ENCODE measurements around the gene AK9. TPM values are rescaled to one million over a fixed set of nuclear protein-coding genes. Genes with fewer than 3 reads are reported as not detected.

AK9 gene
- total and polyA plus RNA-seq, 5 experiments from 2014 or later, result 4.3 to 18.2 (median 7.4) TPM

- H3K27me3 Mint-ChIP-seq, result peaks cover 0 to 9% (median 0%) of the 10 kb centered on the region in 5 donors
- H3K27ac Mint-ChIP-seq, result no peak overlapping the region
- no peak overlapping the region for H3K4me3 Mint-ChIP-seq
- DNase-seq (no peak), ATAC-seq (no peak)
- no peaks in the 10 kb centered on the region for H3K36me3 Mint-ChIP-seq
- POLR2A ChIA-PET, result interaction anchor here (0.7 to 1.0 kb wide), 2 partner anchors 10 to 11 kb away, joined by 5 read pairs; no protein-coding TSS in a partner anchor
- H3K4me1 Mint-ChIP-seq, result peaks cover 5 to 8% (median 6%) of the 10 kb centered on the region in 4 donors
- no peaks in the 10 kb centered on the region for H3K9me3 Mint-ChIP-seq
Measured at GRCh38 chr6:109498936-109499335, 192.1 kb downstream of the AK9 start.

GRCh38 chr6:109498052-109498451 lies 192.9 kb downstream of the AK9 start:
- peak overlapping the region in 1 of 10 donors; percentile 80 for H3K27ac Mint-ChIP-seq

GRCh38 chr6:109496036-109496772 lies 194.8 kb downstream of the AK9 start:
- Mint-ChIP-seq H3K4me3 (no peak overlapping the region), H3K27ac (peak overlapping the region in 3 of 10 donors; percentile 6 to 12 (median 8)), H3K27me3 (no peaks in the 10 kb centered on the region), H3K9me3 (no peaks in the 10 kb centered on the region), H3K36me3 (no peaks in the 10 kb centered on the region), H3K4me1 (peaks cover 14 to 24% (median 15%) of the 10 kb centered on the region in 4 donors)
- POLR2A ChIA-PET, result no interaction called here
- no peak for ATAC-seq
- DNase-seq, result no peak

More at GRCh38 chr6:109498052-109498451, 192.9 kb downstream of the AK9 start:
- H3K27me3 Mint-ChIP-seq, result peaks cover 0 to 9% (median 0%) of the 10 kb centered on the region in 5 donors
- no peak overlapping the region for H3K4me3 Mint-ChIP-seq
- POLR2A ChIA-PET, result no interaction called here
- DNase-seq (no peak), ATAC-seq (no peak)
- no peaks in the 10 kb centered on the region for H3K36me3 Mint-ChIP-seq
- H3K9me3 Mint-ChIP-seq, result no peaks in the 10 kb centered on the region
- peaks cover 5 to 15% (median 6%) of the 10 kb centered on the region in 4 donors for H3K4me1 Mint-ChIP-seq

- no peak for ATAC-seq
- Mint-ChIP-seq H3K27me3 (no peaks in the 10 kb centered on the region), H3K4me1 (peaks cover 18 to 31% (median 24%) of the 10 kb centered on the region in 4 donors), H3K9me3 (no peaks in the 10 kb centered on the region), H3K4me3 (no peak overlapping the region), H3K36me3 (no peaks in the 10 kb centered on the region), H3K27ac (no peak overlapping the region)
- POLR2A ChIA-PET, result no interaction called here
- no peak for DNase-seq
Measured at GRCh38 chr6:109493865-109494264, 197.1 kb downstream of the AK9 start.

- POLR2A ChIA-PET, result interaction anchor here (0.7 to 2.0 kb wide), 14 partner anchors 9 to 933 kb away, joined by 3 to 15 read pairs (median 4); partner anchors contain the start of genes CD164, PPIL6, SMPD2 and ZBTB24
- Mint-ChIP-seq H3K27me3 (no peaks in the 10 kb centered on the region), H3K4me1 (peaks cover 12 to 28% (median 20%) of the 10 kb centered on the region in 4 donors), H3K27ac (peak overlapping the region; percentile 20 to 91 (median 73)), H3K4me3 (peak overlapping the region in 9 of 10 donors; percentile 44 to 75 (median 50)), H3K36me3 (no peaks in the 10 kb centered on the region), H3K9me3 (no peaks in the 10 kb centered on the region)
- DNase-seq, result peak in 4 of 10 donors; percentile 12 to 61 (median 36)
- ATAC-seq, result peak; percentile 97 to 99
Measured at GRCh38 chr6:109491207-109491938, 199.6 kb downstream of the AK9 start.

- Mint-ChIP-seq H3K36me3 (no peaks in the 10 kb centered on the region), H3K27ac (peak overlapping the region; percentile 20 to 91 (median 72)), H3K4me3 (peak overlapping the region in 9 of 10 donors; percentile 25 to 75 (median 50)), H3K9me3 (no peaks in the 10 kb centered on the region), H3K4me1 (peaks cover 12 to 25% (median 18%) of the 10 kb centered on the region in 4 donors), H3K27me3 (no peaks in the 10 kb centered on the region)
- POLR2A ChIA-PET, result interaction anchor here (0.6 to 2.0 kb wide), 12 partner anchors 8 to 932 kb away, joined by 3 to 15 read pairs (median 5); partner anchors contain the start of genes CD164, PPIL6, SMPD2 and ZBTB24
- ATAC-seq (peak; percentile 19 to 23), DNase-seq (no peak)
Measured at GRCh38 chr6:109490713-109491112, 200.3 kb downstream of the AK9 start.

GRCh38 chr6:109488001-109488400 lies 203.0 kb downstream of the AK9 start:
- Mint-ChIP-seq H3K27ac (no peak overlapping the region), H3K27me3 (no peaks in the 10 kb centered on the region), H3K36me3 (no peaks in the 10 kb centered on the region), H3K4me1 (peaks cover 17 to 28% (median 26%) of the 10 kb centered on the region in 4 donors), H3K4me3 (no peak overlapping the region), H3K9me3 (no peaks in the 10 kb centered on the region)
- POLR2A ChIA-PET, result interaction anchor here (0.6 to 0.7 kb wide), 2 partner anchors 11 to 1470 kb away, joined by 4 to 5 read pairs; partner anchors contain the start of gene GTF3C6
- no peak for ATAC-seq
- no peak for DNase-seq

GRCh38 chr6:109486068-109486467 lies 204.9 kb downstream of the AK9 start:
- Mint-ChIP-seq H3K4me1 (peaks cover 19 to 35% (median 30%) of the 10 kb centered on the region in 4 donors), H3K27ac (peak overlapping the region in 3 of 10 donors; percentile 71 to 81 (median 79)), H3K4me3 (no peak overlapping the region), H3K9me3 (no peaks in the 10 kb centered on the region), H3K27me3 (no peaks in the 10 kb centered on the region), H3K36me3 (peaks cover 3 to 10% (median 4%) of the 10 kb centered on the region in 3 donors)
- no peak for ATAC-seq
- POLR2A ChIA-PET, result interaction anchor here (0.7 kb wide), 1 partner anchor 32 kb away, joined by 5 read pairs; no protein-coding TSS in a partner anchor
- DNase-seq, result no peak

- Mint-ChIP-seq H3K27me3 (no peaks in the 10 kb centered on the region), H3K9me3 (no peaks in the 10 kb centered on the region), H3K36me3 (peaks cover 6 to 15% (median 8%) of the 10 kb centered on the region in 3 donors), H3K4me3 (no peak overlapping the region), H3K27ac (peak overlapping the region in 5 of 10 donors; percentile 15 to 81 (median 71)), H3K4me1 (peaks cover 20 to 35% (median 32%) of the 10 kb centered on the region in 4 donors)
- no peak for ATAC-seq
- POLR2A ChIA-PET, result no interaction called here
- no peak for DNase-seq
Measured at GRCh38 chr6:109485266-109485935, 205.6 kb downstream of the AK9 start.

GRCh38 chr6:109484122-109484521 lies 206.9 kb downstream of the AK9 start:
- Mint-ChIP-seq H3K27me3 (no peaks in the 10 kb centered on the region), H3K9me3 (no peaks in the 10 kb centered on the region), H3K27ac (peak overlapping the region; percentile 67 to 93 (median 85)), H3K4me1 (peaks cover 25 to 46% (median 41%) of the 10 kb centered on the region in 4 donors), H3K4me3 (peak overlapping the region; percentile 71 to 93 (median 81)), H3K36me3 (peaks cover 9 to 27% (median 17%) of the 10 kb centered on the region in 3 donors)
- ATAC-seq, result no peak
- POLR2A ChIA-PET, result interaction anchor here (0.8 to 6.9 kb wide), 3 partner anchors 27 to 102 kb away, joined by 3 to 80 read pairs (median 3); partner anchors contain the start of genes CD164 and MICAL1
- no peak for DNase-seq

- POLR2A ChIA-PET, result interaction anchor here (1.1 to 6.9 kb wide), 2 partner anchors 27 to 101 kb away, joined by 3 to 80 read pairs; partner anchors contain the start of genes CD164 and MICAL1
- ATAC-seq (peak in 1 of 2 donors; percentile 33), DNase-seq (no peak)
- peaks cover 14 to 31% (median 20%) of the 10 kb centered on the region in 3 donors for H3K36me3 Mint-ChIP-seq
- H3K4me1 Mint-ChIP-seq, result peaks cover 30 to 50% (median 45%) of the 10 kb centered on the region in 4 donors
- H3K27ac Mint-ChIP-seq, result peak overlapping the region; percentile 67 to 93 (median 85)
- no peaks in the 10 kb centered on the region for H3K27me3 Mint-ChIP-seq
- H3K9me3 Mint-ChIP-seq, result no peaks in the 10 kb centered on the region
- peak overlapping the region; percentile 71 to 93 (median 81) for H3K4me3 Mint-ChIP-seq
Measured at GRCh38 chr6:109483735-109484057, 207.3 kb downstream of the AK9 start.

Data from naive thymus-derived CD8-positive, alpha-beta T cell (primary cell).